H9 (cell line): Measurements from ENCODE around the gene MRGPRD. TPM values are rescaled to one million over a fixed set of nuclear protein-coding genes. Genes with fewer than 3 reads are reported as not detected.

ENCODE experiments used
- DNase-seq: peaks from one replicate; pipeline ENCODE4 v3.0.0-alpha.2; 2017
- H2AFZ ChIP-seq: one replicate; pipeline ENCODE4 v1.6.1; 2013; ENCODE audit warnings: mild to moderate bottlenecking, low read length, control low read depth, moderate library complexity
- H2AK5ac ChIP-seq: 2 replicates; pipeline ENCODE4 v1.6.1; 2013; ENCODE audit warnings: low read length, control low read depth, mixed read lengths; ENCODE audit not compliant: insufficient read length
- H2BK120ac ChIP-seq: one replicate; pipeline ENCODE4 v1.6.1; 2013; ENCODE audit warnings: low read depth, mild to moderate bottlenecking, low read length, control low read depth, inconsistent platforms; ENCODE audit not compliant: poor library complexity, severe bottlenecking
- H2BK12ac ChIP-seq: 2 replicates; pipeline ENCODE4 v1.6.1; 2013; ENCODE audit warnings: low read length, control low read depth, mixed read lengths, low read depth; ENCODE audit not compliant: insufficient read length
- H2BK15ac ChIP-seq: 2 replicates; pipeline ENCODE4 v1.6.1; 2013; ENCODE audit warnings: low read depth, low read length, control low read depth
- H2BK20ac ChIP-seq: one replicate; pipeline ENCODE4 v1.6.1; 2013; ENCODE audit warnings: low read depth, mild to moderate bottlenecking, low read length, control low read depth, inconsistent platforms; ENCODE audit not compliant: poor library complexity, severe bottlenecking
- H2BK5ac ChIP-seq: 2 replicates; pipeline ENCODE4 v1.6.1; 2013; ENCODE audit warnings: low read length, control low read depth, mixed read lengths; ENCODE audit not compliant: insufficient read length
- H3K14ac ChIP-seq: 2 replicates; pipeline ENCODE4 v1.6.1; 2013; ENCODE audit warnings: low read length, control low read depth; ENCODE audit not compliant: insufficient read depth
- H3K18ac ChIP-seq: 2 replicates; pipeline ENCODE4 v1.6.1; 2013; ENCODE audit warnings: low read depth, mild to moderate bottlenecking, mixed read lengths, low read length, control low read depth; ENCODE audit not compliant: insufficient read length
- H3K23ac ChIP-seq: 2 replicates; pipeline ENCODE4 v1.6.1; 2013; ENCODE audit warnings: low read length, control low read depth, mixed read lengths, low read depth; ENCODE audit not compliant: insufficient read length
- H3K23me2 ChIP-seq: 2 replicates; pipeline ENCODE4 v1.6.1; 2013; ENCODE audit warnings: low read depth, mild to moderate bottlenecking, mixed read lengths, low read length, control low read depth; ENCODE audit not compliant: insufficient read length, poor library complexity, severe bottlenecking
- H3K27ac ChIP-seq: 2 replicates; pipeline ENCODE4 v1.5.1; 2013; ENCODE audit warnings: low read length, control low read depth, mixed read lengths, low read depth; ENCODE audit not compliant: insufficient read length
- H3K27me3 ChIP-seq: 2 replicates; pipeline ENCODE4 v1.6.1; 2013; ENCODE audit warnings: low read length, control low read depth, inconsistent platforms; ENCODE audit not compliant: insufficient read depth
- H3K4ac ChIP-seq: 2 replicates; pipeline ENCODE4 v1.6.1; 2013; ENCODE audit warnings: low read depth, mild to moderate bottlenecking, control low read depth, inconsistent platforms, low read length, moderate library complexity
- H3K4me1 ChIP-seq: 2 replicates; pipeline ENCODE4 v1.6.1; 2013; ENCODE audit warnings: low read length, control low read depth, inconsistent platforms; ENCODE audit not compliant: insufficient read depth
- H3K4me2 ChIP-seq: 2 replicates; pipeline ENCODE4 v1.6.1; 2013; ENCODE audit warnings: low read length, control low read depth, mixed read lengths; ENCODE audit not compliant: insufficient read length, insufficient read depth
- H3K56ac ChIP-seq: 2 replicates; pipeline ENCODE4 v1.6.1; 2013; ENCODE audit warnings: low read depth, mild to moderate bottlenecking, mixed read lengths, low read length, control low read depth; ENCODE audit not compliant: insufficient read length
- H3K79me1 ChIP-seq: 2 replicates; pipeline ENCODE4 v1.6.1; 2013; ENCODE audit warnings: low read depth, mild to moderate bottlenecking, moderate library complexity, low read length, control low read depth, inconsistent platforms; ENCODE audit not compliant: insufficient read depth, poor library complexity, severe bottlenecking
- H3K79me2 ChIP-seq: 2 replicates; pipeline ENCODE4 v1.6.1; 2013; ENCODE audit warnings: low read length, control low read depth, inconsistent platforms; ENCODE audit not compliant: insufficient read depth
- H3K9ac ChIP-seq: 2 replicates; pipeline ENCODE4 v1.6.1; 2013; ENCODE audit warnings: low read length, control low read depth, mixed read lengths; ENCODE audit not compliant: insufficient read length; ENCODE audit errors: extremely low read depth
- H3K9me3 ChIP-seq: one replicate; pipeline ENCODE4 v1.6.1; 2013; ENCODE audit warnings: low read depth, low read length, inconsistent platforms; ENCODE audit not compliant: control insufficient read depth
- H3T11ph ChIP-seq: one replicate; pipeline ENCODE4 v1.6.1; 2013; ENCODE audit warnings: mild to moderate bottlenecking, low read length, control low read depth, inconsistent platforms
- H4K20me1 ChIP-seq: one replicate; pipeline ENCODE4 v1.6.1; 2013; ENCODE audit not compliant: control insufficient read depth, insufficient read length, insufficient read depth
- H4K5ac ChIP-seq: 2 replicates; pipeline ENCODE4 v1.6.1; 2013; ENCODE audit warnings: low read depth, mild to moderate bottlenecking, mixed read lengths, low read length, control low read depth; ENCODE audit not compliant: insufficient read length
- H4K8ac ChIP-seq: replicated peaks from 2 replicates; pipeline ENCODE4 v1.6.1; 2013; ENCODE audit warnings: low read length, control low read depth, mixed read lengths, low read depth; ENCODE audit not compliant: insufficient read length
- H4K91ac ChIP-seq: 2 replicates; pipeline ENCODE4 v1.6.1; 2013; ENCODE audit warnings: low read depth, mild to moderate bottlenecking, moderate library complexity, mixed read lengths, low read length, control low read depth; ENCODE audit not compliant: insufficient read length
- H3K27ac Mint-ChIP-seq, 3 experiments: 2 replicates in 2 of 3; 3 replicates in 1 of 3; pipeline ENCODE4 v1.8.0; 2020 to 2021; ENCODE audit warnings: mixed read lengths in 3 of 3, mild to moderate bottlenecking in 1 of 3, moderate library complexity in 1 of 3
- H3K27me3 Mint-ChIP-seq: 2 replicates; pipeline ENCODE4 v1.8.0; 2021; ENCODE audit warnings: low read depth, mild to moderate bottlenecking, moderate library complexity, mixed read lengths
- H3K36me3 Mint-ChIP-seq, 3 experiments: 2 replicates in 2 of 3; 3 replicates in 1 of 3; pipeline ENCODE4 v1.8.0; 2020 to 2021; ENCODE audit warnings: low read depth in 3 of 3, mixed read lengths in 3 of 3; ENCODE audit not compliant: insufficient read depth in 1 of 3
- H3K4me1 Mint-ChIP-seq, 2 experiments: 2 replicates each; pipeline ENCODE4 v1.8.0; 2020; ENCODE audit warnings: mixed read lengths in 2 of 2
- H3K4me3 Mint-ChIP-seq, 2 experiments: 2 replicates in 1 of 2; 3 replicates in 1 of 2; pipeline ENCODE4 v1.8.0; 2020 to 2021; ENCODE audit warnings: mild to moderate bottlenecking in 2 of 2, mixed read lengths in 2 of 2, moderate library complexity in 1 of 2
- H3K9me3 Mint-ChIP-seq, 2 experiments: 2 replicates in 1 of 2; 3 replicates in 1 of 2; pipeline ENCODE4 v1.8.0; 2020; ENCODE audit warnings: mild to moderate bottlenecking in 2 of 2, mixed read lengths in 2 of 2, moderate library complexity in 1 of 2
- CTCF ChIP-seq: fragments of 200-600 bp; sonication (generic); conservative IDR thresholded peaks from 3 replicates; pipeline ENCODE4 v1.8.0; 2021; ENCODE audit warnings: antibody characterized with exemption, mild to moderate bottlenecking
- WGBS: extraction: QIAGEN DNeasy Blood & Tissue Kit; methylation state at CpG from one replicate; pipeline ENCODE4 v1.1.7; 2013; ENCODE audit warnings: missing lambda C conversion rate, low lambda C conversion rate, mixed read lengths; ENCODE audit not compliant: insufficient read length; ENCODE audit errors: extremely low coverage; 5-methylcytosine and 5-hydroxymethylcytosine counted together
- total RNA-seq: library from RNA; stranded (reverse); gene quantifications from 2 replicates; pipeline ENCODE4 v1.2.1, GENCODE V29; 2021

MRGPRD gene
- total RNA-seq, 1 experiment from 2014 or later, result not detected

GRCh38 chr11:69002110-69002569 is 21.4 kb upstream of the MRGPRD start:
- Mint-ChIP-seq H3K27me3 (no peaks in the 10 kb centered on the region), H3K9me3 (no peaks in the 10 kb centered on the region; a peak in 1 of 5 replicates), H3K4me3 (no peak overlapping the region), H3K4me1 (peaks cover 5 to 15% of the 10 kb centered on the region in 2 experiments), H3K27ac (no peak overlapping the region; a peak in 1 of 7 replicates), H3K36me3 (peaks cover 0 to 5% (median 0%) of the 10 kb centered on the region in 3 experiments; a peak in 4 of 7 replicates)
- Histone ChIP-seq H2BK5ac (no peak overlapping the region), H3T11ph (no peak overlapping the region), H3K79me1 (no peaks in the 10 kb centered on the region), H3K9ac (no peak overlapping the region), H3K27ac (no peak overlapping the region), H2BK12ac (no peak overlapping the region), H3K4me1 (no peaks in the 10 kb centered on the region), H2BK15ac (no peak overlapping the region), H3K27me3 (no peaks in the 10 kb centered on the region), H3K23ac (no peak overlapping the region), H3K4me2 (no peak overlapping the region), H2BK120ac (no peak overlapping the region), H3K18ac (no peak overlapping the region), H3K56ac (no peak overlapping the region), H2BK20ac (no peak overlapping the region), H3K79me2 (no peaks in the 10 kb centered on the region), H3K4ac (no peak overlapping the region; the same call in 1 of the 2 replicates), H2AFZ (no peak overlapping the region), H3K9me3 (no peaks in the 10 kb centered on the region), H4K8ac (no peak overlapping the region), H2AK5ac (no peak overlapping the region), H4K20me1 (no peaks in the 10 kb centered on the region), H4K5ac (no peak overlapping the region), H3K23me2 (no peaks in the 10 kb centered on the region), H3K14ac (no peak overlapping the region), H4K91ac (no peak overlapping the region)
- no peak for TF ChIP-seq CTCF
- peak; percentile 13 for DNase-seq
- no CpG with 5 or more reads among the region's 6 CpGs for WGBS
